ENCODE data around the gene ADAMTSL3. TPM values are rescaled to one million over a fixed set of nuclear protein-coding genes. Genes with fewer than 3 reads are reported as not detected.

ADAMTSL3 gene
- total RNA-seq, 1 donor from 2014 or later, result 2.4 TPM

DNA sequence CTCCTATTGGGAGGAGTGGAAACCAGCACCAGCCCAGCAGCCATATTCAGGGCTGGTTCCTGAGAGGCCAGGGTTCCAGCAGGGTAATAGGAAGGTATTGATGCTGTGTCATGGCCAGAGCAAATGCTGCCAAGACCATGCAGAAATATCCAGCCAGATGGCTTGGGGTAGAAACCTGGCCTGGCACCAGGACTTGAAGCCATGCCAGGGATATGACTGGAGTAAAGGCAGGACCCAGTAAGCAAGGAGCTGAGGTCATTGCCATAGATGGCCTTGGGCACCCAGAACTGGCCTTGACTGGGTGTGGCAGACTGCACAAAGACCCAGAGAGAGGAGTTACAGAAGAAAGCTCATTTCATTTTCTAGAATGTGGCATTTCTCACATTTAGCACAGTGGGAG is 324.1 kb downstream of the ADAMTSL3 start:
- peaks cover 28% of the 10 kb centered on the region for H3K9me3 Mint-ChIP-seq (ENCODE audit: unreplicated experiment)
- H3K9me3 ChIP-seq (ENCODE audit: insufficient read depth, low read depth, low read length), result peaks cover 12% of the 10 kb centered on the region
- no peaks in the 10 kb centered on the region for H3K27me3 ChIP-seq (ENCODE audit: insufficient read depth, low read length)
- H3K36me3 ChIP-seq (ENCODE audit: insufficient read depth, low read length), result no peaks in the 10 kb centered on the region
- no peak overlapping the region for H3K4me3 Mint-ChIP-seq (ENCODE audit: unreplicated experiment)
- no peaks in the 10 kb centered on the region for H3K27me3 Mint-ChIP-seq (ENCODE audit: low read depth, unreplicated experiment)
- no peak overlapping the region for H3K27ac Mint-ChIP-seq (ENCODE audit: unreplicated experiment)
- no peak overlapping the region for H3K4me3 ChIP-seq (ENCODE audit: insufficient read depth, low read depth, low read length)
- no peak for DNase-seq (ENCODE audit: low read depth)
- H3K4me2 ChIP-seq (ENCODE audit: low read length), result no peak overlapping the region
- H3K9ac ChIP-seq (ENCODE audit: low read length), result no peak overlapping the region
- TF ChIP-seq, protein P1, sequence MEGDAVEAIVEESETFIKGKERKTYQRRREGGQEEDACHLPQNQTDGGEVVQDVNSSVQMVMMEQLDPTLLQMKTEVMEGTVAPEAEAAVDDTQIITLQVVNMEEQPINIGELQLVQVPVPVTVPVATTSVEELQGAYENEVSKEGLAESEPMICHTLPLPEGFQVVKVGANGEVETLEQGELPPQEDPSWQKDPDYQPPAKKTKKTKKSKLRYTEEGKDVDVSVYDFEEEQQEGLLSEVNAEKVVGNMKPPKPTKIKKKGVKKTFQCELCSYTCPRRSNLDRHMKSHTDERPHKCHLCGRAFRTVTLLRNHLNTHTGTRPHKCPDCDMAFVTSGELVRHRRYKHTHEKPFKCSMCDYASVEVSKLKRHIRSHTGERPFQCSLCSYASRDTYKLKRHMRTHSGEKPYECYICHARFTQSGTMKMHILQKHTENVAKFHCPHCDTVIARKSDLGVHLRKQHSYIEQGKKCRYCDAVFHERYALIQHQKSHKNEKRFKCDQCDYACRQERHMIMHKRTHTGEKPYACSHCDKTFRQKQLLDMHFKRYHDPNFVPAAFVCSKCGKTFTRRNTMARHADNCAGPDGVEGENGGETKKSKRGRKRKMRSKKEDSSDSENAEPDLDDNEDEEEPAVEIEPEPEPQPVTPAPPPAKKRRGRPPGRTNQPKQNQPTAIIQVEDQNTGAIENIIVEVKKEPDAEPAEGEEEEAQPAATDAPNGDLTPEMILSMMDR (IDR thresholded peaks at IDR 0.05; ENCODE audit: insufficient read depth, low read depth, low read length), result no peak
- no peak for TF ChIP-seq EZH2 (IDR thresholded peaks at IDR 0.05; ENCODE audit: insufficient read depth, low read length)
- FAIRE-seq, result no peak
- H3K4me1 ChIP-seq (ENCODE audit: insufficient read depth, low read length), result no peaks in the 10 kb centered on the region
- no peaks in the 10 kb centered on the region for H4K20me1 ChIP-seq (ENCODE audit: insufficient read depth, low read length)
- no peak overlapping the region for H2AFZ ChIP-seq (ENCODE audit: low read depth, low read length)
- no peaks in the 10 kb centered on the region for H3K4me1 Mint-ChIP-seq (ENCODE audit: low read depth, unreplicated experiment)
- no peaks in the 10 kb centered on the region for H3K79me2 ChIP-seq (ENCODE audit: insufficient read depth, low read length)
- H3K27ac ChIP-seq (ENCODE audit: low read depth, low read length), result no peak overlapping the region
- peaks cover 8% of the 10 kb centered on the region for H3K36me3 Mint-ChIP-seq (ENCODE audit: low read depth, unreplicated experiment)

DNA sequence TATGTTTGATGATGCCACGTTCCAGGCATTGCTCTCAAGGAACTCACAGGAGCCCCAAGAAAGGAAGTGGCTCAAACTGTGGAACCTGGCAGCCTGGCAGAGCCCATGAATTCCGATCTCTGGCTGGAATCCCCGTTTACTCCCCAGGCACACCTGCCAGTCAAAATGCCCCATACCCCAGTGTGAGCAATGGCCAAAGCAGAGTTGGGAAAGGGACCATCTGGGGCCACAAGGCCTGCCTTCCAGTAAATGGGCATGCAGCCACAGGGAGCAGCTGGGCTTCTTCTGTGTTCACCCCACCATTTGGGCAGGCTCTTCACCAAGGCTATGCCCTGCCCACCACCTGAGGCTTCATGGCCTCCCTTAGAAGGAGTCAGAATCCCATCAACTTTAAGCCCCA is 324.7 kb downstream of the ADAMTSL3 start:
- Histone ChIP-seq H3K4me2 (ENCODE audit: low read length) (no peak overlapping the region), H3K79me2 (ENCODE audit: insufficient read depth, low read length) (no peaks in the 10 kb centered on the region), H3K4me3 (ENCODE audit: insufficient read depth, low read depth, low read length) (no peak overlapping the region), H3K36me3 (ENCODE audit: insufficient read depth, low read length) (no peaks in the 10 kb centered on the region), H4K20me1 (ENCODE audit: insufficient read depth, low read length) (no peaks in the 10 kb centered on the region), H3K9me3 (ENCODE audit: insufficient read depth, low read depth, low read length) (peaks cover 12% of the 10 kb centered on the region), H3K4me1 (ENCODE audit: insufficient read depth, low read length) (no peaks in the 10 kb centered on the region), H3K27me3 (ENCODE audit: insufficient read depth, low read length) (no peaks in the 10 kb centered on the region), H2AFZ (ENCODE audit: low read depth, low read length) (no peak overlapping the region), H3K9ac (ENCODE audit: low read length) (no peak overlapping the region), H3K27ac (ENCODE audit: low read depth, low read length) (no peak overlapping the region)
- Mint-ChIP-seq H3K27me3 (ENCODE audit: low read depth, unreplicated experiment) (no peaks in the 10 kb centered on the region), H3K27ac (ENCODE audit: unreplicated experiment) (no peak overlapping the region), H3K9me3 (ENCODE audit: unreplicated experiment) (peaks cover 27% of the 10 kb centered on the region), H3K4me1 (ENCODE audit: low read depth, unreplicated experiment) (no peaks in the 10 kb centered on the region), H3K4me3 (ENCODE audit: unreplicated experiment) (no peak overlapping the region), H3K36me3 (ENCODE audit: low read depth, unreplicated experiment) (peaks cover 8% of the 10 kb centered on the region)
- DNase-seq (ENCODE audit: low read depth) (no peak), FAIRE-seq (no peak)
- TF ChIP-seq, protein P1 (IDR thresholded peaks at IDR 0.05; ENCODE audit: insufficient read depth, low read depth, low read length), result no peak
- no peak for TF ChIP-seq EZH2 (IDR thresholded peaks at IDR 0.05; ENCODE audit: insufficient read depth, low read length)

DNA sequence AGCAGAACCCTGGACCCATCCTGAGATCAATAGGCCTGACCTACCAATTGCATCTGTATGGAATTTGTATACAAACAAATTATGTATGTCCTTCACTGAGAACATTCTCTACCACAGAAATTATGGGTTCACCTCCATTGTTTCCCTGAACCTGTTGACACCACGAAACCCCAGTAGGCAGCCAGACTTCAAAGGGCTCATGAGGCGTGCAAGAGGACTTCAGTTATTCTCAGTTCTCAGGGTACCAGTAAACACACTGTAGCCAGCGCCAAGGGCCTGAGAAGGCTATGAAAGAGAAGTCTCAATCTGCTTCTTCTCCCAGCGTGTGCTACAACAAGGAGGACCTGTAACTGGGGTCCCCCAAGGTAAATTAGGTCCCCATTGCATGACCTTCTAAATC is 326.7 kb downstream of the ADAMTSL3 start:
- Mint-ChIP-seq H3K27ac (ENCODE audit: unreplicated experiment) (no peak overlapping the region), H3K4me3 (ENCODE audit: unreplicated experiment) (no peak overlapping the region), H3K9me3 (ENCODE audit: unreplicated experiment) (peaks cover 18% of the 10 kb centered on the region), H3K4me1 (ENCODE audit: low read depth, unreplicated experiment) (no peaks in the 10 kb centered on the region), H3K36me3 (ENCODE audit: low read depth, unreplicated experiment) (peaks cover 8% of the 10 kb centered on the region), H3K27me3 (ENCODE audit: low read depth, unreplicated experiment) (no peaks in the 10 kb centered on the region)
- Histone ChIP-seq H3K79me2 (ENCODE audit: insufficient read depth, low read length) (no peaks in the 10 kb centered on the region), H4K20me1 (ENCODE audit: insufficient read depth, low read length) (no peaks in the 10 kb centered on the region), H3K9me3 (ENCODE audit: insufficient read depth, low read depth, low read length) (peaks cover 12% of the 10 kb centered on the region), H3K9ac (ENCODE audit: low read length) (no peak overlapping the region), H2AFZ (ENCODE audit: low read depth, low read length) (no peak overlapping the region), H3K4me3 (ENCODE audit: insufficient read depth, low read depth, low read length) (no peak overlapping the region), H3K4me1 (ENCODE audit: insufficient read depth, low read length) (no peaks in the 10 kb centered on the region), H3K27me3 (ENCODE audit: insufficient read depth, low read length) (no peaks in the 10 kb centered on the region), H3K36me3 (ENCODE audit: insufficient read depth, low read length) (no peaks in the 10 kb centered on the region), H3K27ac (ENCODE audit: low read depth, low read length) (no peak overlapping the region), H3K4me2 (ENCODE audit: low read length) (no peak overlapping the region)
- no peak for FAIRE-seq
- TF ChIP-seq EZH2 (IDR thresholded peaks at IDR 0.05; ENCODE audit: insufficient read depth, low read length), result no peak
- TF ChIP-seq, protein P1 (IDR thresholded peaks at IDR 0.05; ENCODE audit: insufficient read depth, low read depth, low read length), result no peak
- DNase-seq (ENCODE audit: low read depth), result no peak

All from astrocyte (in vitro differentiated cells and primary cell).